DOHH2 (cell line): ENCODE measurements around the gene ACTA1.

Source experiments
- H3F3A ChIP-seq: fragments of 200-600 bp; sonication (generic), shearing (Covaris generic); 2 replicates; pipeline ENCODE4 v1.6.0; 2016; ENCODE audit warnings: antibody characterized with exemption, mild to moderate bottlenecking; ENCODE audit not compliant: control insufficient read depth, insufficient read depth
- H3K27ac ChIP-seq: fragments of 200-600 bp; sonication (generic); 2 replicates; pipeline ENCODE4 v1.5.1; 2014; ENCODE audit warnings: low read depth, mild to moderate bottlenecking, low read length, moderate library complexity
- H3K27me3 ChIP-seq: fragments of 200-600 bp; sonication (generic); 2 replicates; pipeline ENCODE4 v1.6.1; 2014; ENCODE audit warnings: mild to moderate bottlenecking, low read length, mixed read lengths; ENCODE audit not compliant: control insufficient read depth
- H3K36me3 ChIP-seq: fragments of 200-600 bp; sonication (generic); 2 replicates; pipeline ENCODE4 v1.6.1; 2014; ENCODE audit warnings: mild to moderate bottlenecking, low read length, moderate library complexity, mixed read lengths; ENCODE audit not compliant: control insufficient read depth
- H3K4me1 ChIP-seq: fragments of 200-600 bp; sonication (generic); 2 replicates; pipeline ENCODE4 v1.6.1; 2014; ENCODE audit warnings: mild to moderate bottlenecking, low read length, mixed read lengths; ENCODE audit not compliant: control insufficient read depth
- H3K4me2 ChIP-seq: fragments of 200-600 bp; sonication (generic); 2 replicates; pipeline ENCODE4 v1.6.0; 2014; ENCODE audit warnings: mild to moderate bottlenecking, low read length, moderate library complexity
- H3K4me3 ChIP-seq: fragments of 200-600 bp; sonication (generic); 2 replicates; pipeline ENCODE4 v1.5.1; 2014; ENCODE audit warnings: mild to moderate bottlenecking, low read length, mixed read lengths
- H3K79me2 ChIP-seq: fragments of 200-600 bp; sonication (generic); 2 replicates; pipeline ENCODE4 v1.6.1; 2014; ENCODE audit warnings: mild to moderate bottlenecking, low read length, mixed read lengths; ENCODE audit not compliant: control insufficient read depth
- H3K9me2 ChIP-seq: fragments of 200-600 bp; sonication (generic); replicated peaks from 2 replicates; pipeline ENCODE4 v1.6.1; 2014; ENCODE audit warnings: mild to moderate bottlenecking, low read length, mixed read lengths; ENCODE audit not compliant: control insufficient read depth
- H3K9me3 ChIP-seq: fragments of 200-600 bp; sonication (generic); 2 replicates; pipeline ENCODE4 v1.6.1; 2014; ENCODE audit warnings: antibody characterized with exemption, low read length, mixed read lengths; ENCODE audit not compliant: control insufficient read depth, insufficient read depth
- H4K20me1 ChIP-seq: fragments of 200-600 bp; sonication (generic); 2 replicates; pipeline ENCODE4 v1.6.0; 2014; ENCODE audit warnings: low read depth, mild to moderate bottlenecking, antibody characterized with exemption, low read length, moderate library complexity; ENCODE audit not compliant: control insufficient read depth, insufficient read depth
- EZH2phosphoT487 ChIP-seq: fragments of 200-600 bp; sonication (generic); IDR thresholded peaks from 2 replicates; pipeline ENCODE4 v1.6.1; 2017; ENCODE audit warnings: borderline replicate concordance, mild to moderate bottlenecking, antibody characterized with exemption, low read length, moderate library complexity, mixed read lengths
- TF ChIP-seq, protein P1 (sequence below): fragments of 200-600 bp; sonication (generic); IDR thresholded peaks from one replicate; pipeline ENCODE4 v1.5.1; 2014; ENCODE audit warnings: antibody characterized with exemption, mild to moderate bottlenecking, low read depth, low read length; ENCODE audit not compliant: poor library complexity, severe bottlenecking

The ACTA1 gene

DNA sequence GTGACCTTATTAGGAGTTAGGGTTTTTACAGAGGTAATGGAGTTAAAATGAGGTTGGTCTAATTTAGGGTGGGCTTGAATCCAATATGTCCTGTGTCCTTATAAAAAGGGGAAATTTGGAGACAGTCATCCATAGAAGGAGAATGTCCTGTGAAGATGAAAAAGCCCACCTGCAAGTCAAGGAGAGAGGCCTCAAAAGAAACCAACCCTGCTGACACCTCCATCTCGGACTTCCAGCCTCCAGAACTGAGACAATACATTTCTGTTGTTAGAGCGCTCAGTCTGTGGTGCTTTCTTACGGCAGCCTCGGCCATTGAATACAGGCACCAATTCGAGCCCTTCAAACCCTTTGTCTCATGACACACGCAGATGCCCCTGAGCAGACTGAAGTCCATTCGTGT lies 43.8 kb downstream of the ACTA1 start:
- Histone ChIP-seq H3K36me3 (no peaks in the 10 kb centered on the region), H3K4me2 (no peak overlapping the region), H3K4me3 (no peak overlapping the region), H3K9me2 (no peaks in the 10 kb centered on the region), H3K27ac (no peak overlapping the region), H3F3A (no peaks in the 10 kb centered on the region), H3K79me2 (no peaks in the 10 kb centered on the region), H3K27me3 (peaks cover 18% of the 10 kb centered on the region), H4K20me1 (no peaks in the 10 kb centered on the region), H3K4me1 (no peaks in the 10 kb centered on the region), H3K9me3 (no peaks in the 10 kb centered on the region)
- TF ChIP-seq, protein P1, sequence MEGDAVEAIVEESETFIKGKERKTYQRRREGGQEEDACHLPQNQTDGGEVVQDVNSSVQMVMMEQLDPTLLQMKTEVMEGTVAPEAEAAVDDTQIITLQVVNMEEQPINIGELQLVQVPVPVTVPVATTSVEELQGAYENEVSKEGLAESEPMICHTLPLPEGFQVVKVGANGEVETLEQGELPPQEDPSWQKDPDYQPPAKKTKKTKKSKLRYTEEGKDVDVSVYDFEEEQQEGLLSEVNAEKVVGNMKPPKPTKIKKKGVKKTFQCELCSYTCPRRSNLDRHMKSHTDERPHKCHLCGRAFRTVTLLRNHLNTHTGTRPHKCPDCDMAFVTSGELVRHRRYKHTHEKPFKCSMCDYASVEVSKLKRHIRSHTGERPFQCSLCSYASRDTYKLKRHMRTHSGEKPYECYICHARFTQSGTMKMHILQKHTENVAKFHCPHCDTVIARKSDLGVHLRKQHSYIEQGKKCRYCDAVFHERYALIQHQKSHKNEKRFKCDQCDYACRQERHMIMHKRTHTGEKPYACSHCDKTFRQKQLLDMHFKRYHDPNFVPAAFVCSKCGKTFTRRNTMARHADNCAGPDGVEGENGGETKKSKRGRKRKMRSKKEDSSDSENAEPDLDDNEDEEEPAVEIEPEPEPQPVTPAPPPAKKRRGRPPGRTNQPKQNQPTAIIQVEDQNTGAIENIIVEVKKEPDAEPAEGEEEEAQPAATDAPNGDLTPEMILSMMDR: no peak
- TF ChIP-seq EZH2phosphoT487: no peak

DNA sequence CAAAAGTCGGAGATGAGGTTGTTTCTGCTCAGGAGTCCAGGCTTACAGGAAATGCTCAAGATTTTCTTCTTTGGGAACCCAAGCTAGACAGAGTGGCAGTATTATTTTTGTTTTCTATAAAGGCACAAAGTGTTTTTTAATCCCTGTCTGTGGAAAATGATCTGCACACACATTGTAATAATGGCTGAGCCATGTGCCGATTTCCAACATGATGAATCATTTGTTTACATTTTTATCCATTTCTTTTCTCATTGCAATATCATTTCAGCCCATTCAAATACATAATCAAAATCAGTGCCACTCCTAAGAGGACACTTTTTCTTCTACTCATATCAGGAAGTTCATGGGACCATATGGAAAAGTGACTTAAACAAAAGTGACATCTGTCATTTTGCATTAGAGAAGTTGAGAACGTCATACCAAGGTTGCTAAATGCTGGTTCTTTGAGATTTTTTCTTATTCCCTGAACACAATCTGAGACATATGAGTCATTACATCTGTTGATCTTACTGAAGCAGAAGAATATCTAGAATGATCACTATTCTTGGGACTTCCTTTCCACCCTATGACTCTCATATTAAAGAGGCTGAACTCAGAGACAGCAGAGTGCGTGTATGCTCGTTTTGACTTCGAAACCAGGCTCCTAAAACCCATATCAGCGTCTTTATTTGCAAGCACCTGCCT lies 44.9 kb downstream of the ACTA1 start:
- TF ChIP-seq, protein P1: no peak
- no peak for TF ChIP-seq EZH2phosphoT487
- Histone ChIP-seq H3K4me3 (no peak overlapping the region), H3K9me2 (no peaks in the 10 kb centered on the region), H3K27me3 (peaks cover 29% of the 10 kb centered on the region), H3K4me1 (no peaks in the 10 kb centered on the region), H3K27ac (no peak overlapping the region), H4K20me1 (no peaks in the 10 kb centered on the region), H3K79me2 (no peaks in the 10 kb centered on the region), H3K9me3 (no peaks in the 10 kb centered on the region), H3F3A (no peaks in the 10 kb centered on the region), H3K4me2 (no peak overlapping the region), H3K36me3 (no peaks in the 10 kb centered on the region)

DNA sequence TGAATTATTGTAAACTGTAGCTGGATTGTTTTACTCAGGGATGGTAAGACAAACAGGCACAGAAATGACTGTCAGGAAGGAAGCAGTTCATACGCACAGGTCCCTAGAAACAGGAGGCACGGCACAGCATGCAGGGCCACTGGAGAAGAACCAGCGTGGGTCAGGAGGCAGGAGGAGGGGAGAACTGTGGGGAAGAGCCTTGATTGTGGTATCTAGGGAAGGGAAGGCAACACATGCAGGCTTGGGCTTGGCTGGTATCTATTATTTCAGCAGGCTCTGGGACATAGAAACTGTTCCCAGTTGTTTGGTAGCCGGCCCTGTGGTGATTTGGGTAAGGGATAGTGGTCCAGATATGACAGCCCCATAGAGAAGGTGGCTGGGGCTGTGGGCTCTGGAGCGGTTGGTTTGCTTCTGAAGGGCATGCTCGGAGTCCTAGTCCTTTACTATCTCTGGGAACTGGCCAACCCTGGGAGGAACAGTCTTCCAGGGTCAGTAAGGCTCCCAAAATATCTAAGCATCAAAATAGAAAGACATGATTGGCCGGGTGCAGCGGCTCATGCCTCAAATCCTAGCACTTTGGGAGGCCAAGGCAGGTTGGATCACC lies 47.9 kb downstream of the ACTA1 start:
- no peaks in the 10 kb centered on the region for H3K79me2 ChIP-seq

More for the DNA sequence above, 47.9 kb downstream of the ACTA1 start:
- Histone ChIP-seq H3K36me3 (no peaks in the 10 kb centered on the region), H3K4me1 (no peaks in the 10 kb centered on the region), H3K27me3 (peaks cover 34% of the 10 kb centered on the region), H4K20me1 (no peaks in the 10 kb centered on the region; the same call in 1 of the 2 replicates), H3K4me3 (no peak overlapping the region), H3K9me2 (no peaks in the 10 kb centered on the region), H3F3A (no peaks in the 10 kb centered on the region), H3K9me3 (no peaks in the 10 kb centered on the region), H3K27ac (no peak overlapping the region), H3K4me2 (no peak overlapping the region)
- TF ChIP-seq EZH2phosphoT487: no peak
- TF ChIP-seq, protein P1: no peak
